BJ (cell line): Measurements from ENCODE around the gene TRPM7. TPM values are rescaled to one million over a fixed set of nuclear protein-coding genes. Genes with fewer than 3 reads are reported as not detected.
"Not testable (repeated sequence)": the region's sequence is repeated elsewhere in the genome, so short reads cannot be mapped to it uniquely, and the experiment has no call there.

Experiments
- CTCF ChIA-PET: fragments of 350-600 bp; formaldehyde crosslinking; extraction: SDS; loops from one replicate; lab custom pipeline; 2021; ENCODE audit warnings: antibody characterized with exemption, inconsistent platforms; lab: Yijun Ruan, JAX
- POLR2A ChIA-PET: fragments of 300-600 bp; sonication (Branson Sonifier 250); formaldehyde crosslinking; extraction: SDS; loops from one replicate; lab custom pipeline; 2021; ENCODE audit warnings: antibody characterized with exemption; lab: Charles Lee
- DNase-seq: peaks from one replicate; pipeline ENCODE4 v3.0.0-alpha.2; 2011; ENCODE audit warnings: low read depth
- H3K27me3 ChIP-seq: 2 replicates; pipeline ENCODE4 v1.6.0; 2011; ENCODE audit warnings: low read length; ENCODE audit not compliant: control insufficient read depth, insufficient read depth
- H3K36me3 ChIP-seq: 2 replicates; pipeline ENCODE4 v1.5.1; 2011; ENCODE audit warnings: low read length; ENCODE audit not compliant: control insufficient read depth, insufficient read depth
- H3K4me3 ChIP-seq: 2 replicates; pipeline ENCODE4 v1.5.1; 2011; ENCODE audit warnings: low read depth, mild to moderate bottlenecking, control low read depth, low read length
- polyA plus RNA-seq: library from polyadenylated mRNA; depleted of rRNA; stranded (reverse); fragments of >200 nt; gene quantifications from 2 replicates; pipeline ENCODE4 v1.2.3, GENCODE V29; 2011
- TF ChIP-seq, protein P1 (sequence below): IDR thresholded peaks from 2 replicates; pipeline ENCODE4 v1.5.1; 2011; ENCODE audit warnings: low read depth, mild to moderate bottlenecking, control low read depth, inconsistent platforms, low read length, moderate library complexity; ENCODE audit not compliant: insufficient read depth

TRPM7 gene
- polyA plus RNA-seq, 1 experiment = 9.9 TPM

GRCh38 chr15:50697109-50697797 lies 10.7 kb upstream of the TRPM7 start:
- no peak for DNase-seq
- POLR2A ChIA-PET = no interaction called here

DNA sequence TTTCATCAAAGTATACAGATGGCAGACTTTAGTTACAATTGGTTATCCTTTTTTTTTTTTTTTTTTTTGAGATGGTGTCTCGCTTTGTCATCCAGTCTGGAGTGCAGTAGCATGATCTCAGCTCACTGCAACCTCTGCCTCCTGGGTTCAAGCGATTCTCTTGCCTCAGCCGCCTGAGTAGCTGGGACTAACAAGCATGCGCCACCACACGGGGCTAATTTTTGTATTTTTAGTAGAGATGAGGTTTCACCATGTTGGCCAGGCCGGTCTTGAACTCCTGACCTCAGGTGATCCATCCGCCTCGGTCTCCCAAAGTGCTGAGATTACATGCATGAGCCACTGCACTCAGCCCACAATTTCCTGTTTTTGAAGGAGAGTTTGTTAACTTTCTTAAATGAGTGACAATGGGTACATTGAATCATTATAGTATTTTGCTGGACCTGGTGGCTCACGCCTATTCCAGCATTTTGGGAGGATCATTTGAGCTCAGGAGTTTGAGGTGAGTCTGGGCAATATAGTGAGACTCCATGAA lies 8.1 kb upstream of the TRPM7 start:
- H3K4me3 ChIP-seq, POLR2A ChIA-PET, DNase-seq, H3K27me3 ChIP-seq, H3K36me3 ChIP-seq: not testable (repeated sequence)
- CTCF ChIA-PET = interaction anchor here (0.7 kb wide), 1 partner anchor 116 kb away, joined by 3 read pairs; no protein-coding TSS in a partner anchor

More at GRCh38 chr15:50697109-50697797, 10.7 kb upstream of the TRPM7 start:
- Histone ChIP-seq H3K4me3 (no peak overlapping the region), H3K27me3 (no peaks in the 10 kb centered on the region), H3K36me3 (no peaks in the 10 kb centered on the region)
- CTCF ChIA-PET = interaction anchor here (0.6 to 0.7 kb wide), 2 partner anchors 180 to 348 kb away, joined by 3 to 4 read pairs; no protein-coding TSS in a partner anchor
- TF ChIP-seq, protein P1, sequence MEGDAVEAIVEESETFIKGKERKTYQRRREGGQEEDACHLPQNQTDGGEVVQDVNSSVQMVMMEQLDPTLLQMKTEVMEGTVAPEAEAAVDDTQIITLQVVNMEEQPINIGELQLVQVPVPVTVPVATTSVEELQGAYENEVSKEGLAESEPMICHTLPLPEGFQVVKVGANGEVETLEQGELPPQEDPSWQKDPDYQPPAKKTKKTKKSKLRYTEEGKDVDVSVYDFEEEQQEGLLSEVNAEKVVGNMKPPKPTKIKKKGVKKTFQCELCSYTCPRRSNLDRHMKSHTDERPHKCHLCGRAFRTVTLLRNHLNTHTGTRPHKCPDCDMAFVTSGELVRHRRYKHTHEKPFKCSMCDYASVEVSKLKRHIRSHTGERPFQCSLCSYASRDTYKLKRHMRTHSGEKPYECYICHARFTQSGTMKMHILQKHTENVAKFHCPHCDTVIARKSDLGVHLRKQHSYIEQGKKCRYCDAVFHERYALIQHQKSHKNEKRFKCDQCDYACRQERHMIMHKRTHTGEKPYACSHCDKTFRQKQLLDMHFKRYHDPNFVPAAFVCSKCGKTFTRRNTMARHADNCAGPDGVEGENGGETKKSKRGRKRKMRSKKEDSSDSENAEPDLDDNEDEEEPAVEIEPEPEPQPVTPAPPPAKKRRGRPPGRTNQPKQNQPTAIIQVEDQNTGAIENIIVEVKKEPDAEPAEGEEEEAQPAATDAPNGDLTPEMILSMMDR = no peak

DNA sequence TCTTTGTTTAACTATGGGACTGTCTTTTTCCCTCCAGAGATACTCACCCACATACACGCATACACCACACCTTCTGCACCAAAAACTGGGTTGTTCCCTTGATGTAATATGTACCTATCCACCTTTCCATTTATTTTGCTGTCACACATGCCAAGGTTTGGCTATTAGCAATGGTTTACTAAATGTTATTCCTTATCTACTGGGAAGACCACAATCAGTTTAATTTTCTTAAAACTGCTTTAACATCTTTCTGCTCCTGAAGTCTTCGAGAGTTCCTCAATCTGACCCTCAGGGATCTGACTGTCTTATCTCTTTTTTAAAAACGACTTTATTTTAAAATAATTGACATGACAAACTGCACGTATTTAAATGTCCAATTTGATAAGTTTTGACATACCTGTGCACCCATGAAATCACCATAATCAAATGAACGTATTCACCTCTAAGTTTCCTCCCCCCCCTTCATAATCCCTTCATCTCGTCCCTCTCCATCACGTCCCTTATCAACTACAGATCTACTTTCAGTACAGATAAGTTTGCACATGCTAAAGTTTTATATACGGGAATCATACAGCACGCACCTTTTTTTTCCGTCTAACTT lies 805 bp upstream of the TRPM7 start:
- CTCF ChIA-PET = no interaction called here
- TF ChIP-seq, protein P1 = no peak
- POLR2A ChIA-PET = interaction anchor here (0.5 kb wide), 1 partner anchor 21 kb away, joined by 3 read pairs; no protein-coding TSS in a partner anchor
- no peaks in the 10 kb centered on the region for H3K27me3 ChIP-seq
- H3K4me3 ChIP-seq = peak overlapping the region; percentile 79
- DNase-seq = no peak
- no peaks in the 10 kb centered on the region for H3K36me3 ChIP-seq

- ChIA-PET CTCF (interaction anchor here (0.9 to 1.5 kb wide), 5 partner anchors 19 to 196 kb away, joined by 3 to 4 read pairs (median 3); no protein-coding TSS in a partner anchor), POLR2A (no interaction called here)
- H3K36me3 ChIP-seq = no peaks in the 10 kb centered on the region
- H3K4me3 ChIP-seq = peak overlapping the region; percentile 79
- H3K27me3 ChIP-seq = no peaks in the 10 kb centered on the region
- TF ChIP-seq, protein P1 = 0 out of 2 replicates have a peak, but pooled peaks have one; percentile 6
- DNase-seq = no peak
Observed at GRCh38 chr15:50685976-50686468, 575 bp downstream of the TRPM7 start.

DNA sequence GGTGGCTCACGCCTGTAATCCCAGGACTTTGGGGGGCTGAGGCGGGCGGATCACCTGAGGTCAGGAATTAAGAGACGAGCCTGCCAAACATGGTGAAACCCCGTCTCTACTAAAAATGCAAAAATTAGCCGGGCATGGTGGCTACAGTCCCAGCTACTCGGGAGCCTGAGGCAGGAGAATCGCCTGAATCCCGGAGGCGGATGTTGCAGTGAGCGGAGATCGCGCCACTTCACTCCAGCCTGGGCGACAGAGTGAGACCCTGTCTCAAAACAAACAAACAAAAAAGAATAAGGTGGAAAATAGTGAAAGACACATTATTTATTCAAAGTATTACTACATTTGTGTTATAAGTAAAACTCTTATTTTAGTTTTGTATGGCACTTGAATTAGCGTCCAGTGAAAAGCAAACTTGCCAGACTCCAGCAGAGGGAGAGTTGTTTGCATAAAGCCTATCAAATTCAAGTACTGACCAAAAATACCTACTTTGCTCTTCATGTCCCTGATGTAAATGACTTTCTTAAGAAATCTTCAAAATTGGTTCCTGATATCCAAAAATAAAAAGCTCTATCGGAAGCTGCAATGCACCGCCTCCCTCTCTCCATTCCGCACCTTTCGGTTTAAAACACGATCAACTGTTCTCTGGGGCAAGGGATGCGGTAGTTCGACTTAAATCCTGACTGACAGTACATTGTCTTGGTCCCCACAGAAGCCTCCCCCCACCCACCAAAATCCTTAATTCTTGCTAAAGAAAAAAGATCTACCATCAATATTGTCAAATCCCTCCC lies 1.2 kb downstream of the TRPM7 start:
- ChIA-PET POLR2A (no interaction called here), CTCF (interaction anchor here (1.2 to 1.5 kb wide), 3 partner anchors 29 to 191 kb away, joined by 3 to 4 read pairs (median 3); no protein-coding TSS in a partner anchor)
- no peaks in the 10 kb centered on the region for H3K36me3 ChIP-seq
- no peak for DNase-seq
- H3K4me3 ChIP-seq = peak overlapping the region; percentile 79
- TF ChIP-seq, protein P1 = no peak
- H3K27me3 ChIP-seq = no peaks in the 10 kb centered on the region
